ENCODE data around the gene ZSWIM7.

ZSWIM7 gene

GRCh38 chr17:15947976-15948752 is 51.3 kb downstream of the ZSWIM7 start:
- TF ChIP-seq MAX (IDR thresholded peaks at IDR 0.05) (no peak), TAF1 (IDR thresholded peaks at IDR 0.05; ENCODE audit: low read depth) (no peak), FOXM1 (IDR thresholded peaks at IDR 0.05; ENCODE audit: borderline replicate concordance, low read depth) (no peak), NFIC (IDR thresholded peaks at IDR 0.05) (no peak), RAD21 (IDR thresholded peaks at IDR 0.05; ENCODE audit: low read depth) (no peak), TEAD4 (IDR thresholded peaks at IDR 0.05) (no peak), CEBPB (IDR thresholded peaks at IDR 0.05) (no peak), YY1 (IDR thresholded peaks at IDR 0.05; ENCODE audit: low read depth) (no peak), REST (IDR thresholded peaks at IDR 0.05; ENCODE audit: low read depth) (no peak), TCF12 (IDR thresholded peaks at IDR 0.05; ENCODE audit: low read depth) (no peak), CREB1 (IDR thresholded peaks at IDR 0.05; ENCODE audit: low read depth) (no peak)

- TF ChIP-seq CEBPB (IDR thresholded peaks at IDR 0.05) (no peak), FOXM1 (IDR thresholded peaks at IDR 0.05; ENCODE audit: borderline replicate concordance, low read depth) (no peak)
These were observed 52.2 kb downstream of the ZSWIM7 start for GRCh38 chr17:15947271-15947670.

GRCh38 chr17:15946611-15947120 is 52.8 kb downstream of the ZSWIM7 start:
- TF ChIP-seq YY1 (IDR thresholded peaks at IDR 0.05; ENCODE audit: low read depth) (no peak), EGR1 (IDR thresholded peaks at IDR 0.05) (no peak), TCF12 (IDR thresholded peaks at IDR 0.05; ENCODE audit: low read depth) (no peak), CREB1 (IDR thresholded peaks at IDR 0.05; ENCODE audit: low read depth) (no peak), ZBTB7A (IDR thresholded peaks at IDR 0.05; ENCODE audit: low read depth) (no peak), FOXM1 (IDR thresholded peaks at IDR 0.05; ENCODE audit: borderline replicate concordance, low read depth) (no peak), MAX (IDR thresholded peaks at IDR 0.05) (no peak), TAF1 (IDR thresholded peaks at IDR 0.05; ENCODE audit: low read depth) (no peak; the same call in 1 of the 2 replicates), CEBPB (IDR thresholded peaks at IDR 0.05) (no peak), EP300 (IDR thresholded peaks at IDR 0.05; ENCODE audit: borderline replicate concordance) (no peak), REST (IDR thresholded peaks at IDR 0.05; ENCODE audit: low read depth) (no peak), TEAD4 (IDR thresholded peaks at IDR 0.05) (no peak), RAD21 (IDR thresholded peaks at IDR 0.05; ENCODE audit: low read depth) (no peak), USF1 (IDR thresholded peaks at IDR 0.05) (no peak), NFIC (IDR thresholded peaks at IDR 0.05) (no peak)

GRCh38 chr17:15945527-15946191 is 53.8 kb downstream of the ZSWIM7 start:
- TF ChIP-seq EGR1 (IDR thresholded peaks at IDR 0.05) (no peak), TCF12 (IDR thresholded peaks at IDR 0.05; ENCODE audit: low read depth) (no peak), NFIC (IDR thresholded peaks at IDR 0.05) (no peak)

- TF ChIP-seq RAD21 (IDR thresholded peaks at IDR 0.05; ENCODE audit: low read depth) (peak; percentile 54; the same call in 1 of the 2 replicates), CEBPB (IDR thresholded peaks at IDR 0.05) (no peak), TEAD4 (IDR thresholded peaks at IDR 0.05) (no peak), TAF1 (IDR thresholded peaks at IDR 0.05; ENCODE audit: low read depth) (peak; percentile 7; the same call in 1 of the 2 replicates), TCF12 (IDR thresholded peaks at IDR 0.05; ENCODE audit: low read depth) (peak; percentile 13; the same call in 1 of the 2 replicates), USF1 (IDR thresholded peaks at IDR 0.05) (no peak), MAX (IDR thresholded peaks at IDR 0.05) (peak; percentile 94), ZBTB7A (IDR thresholded peaks at IDR 0.05; ENCODE audit: low read depth) (no peak), CREB1 (IDR thresholded peaks at IDR 0.05; ENCODE audit: low read depth) (no peak), NFIC (IDR thresholded peaks at IDR 0.05) (no peak), FOXM1 (IDR thresholded peaks at IDR 0.05; ENCODE audit: borderline replicate concordance, low read depth) (no peak), YY1 (IDR thresholded peaks at IDR 0.05; ENCODE audit: low read depth) (peak; percentile 68), EGR1 (IDR thresholded peaks at IDR 0.05) (peak; percentile 62), REST (IDR thresholded peaks at IDR 0.05; ENCODE audit: low read depth) (no peak), EP300 (IDR thresholded peaks at IDR 0.05; ENCODE audit: borderline replicate concordance) (no peak)
These were observed 54.6 kb downstream of the ZSWIM7 start, which contains the start of gene ADORA2B for GRCh38 chr17:15944759-15945526. Gene ADORA2B, plus strand, starts transcription at chr17:15945130. Its CDS starts 119 bp downstream, at chr17:15945249.

All from Ishikawa (cell line).